A673 (cell line): ENCODE measurements around the gene CHRNE.

Experiments used
- CTCF ChIP-seq: fragments of 300-800, 200-600 bp; sonication (generic); conservative IDR thresholded peaks from 2 replicates; pipeline ENCODE4 v1.5.1; 2017; ENCODE audit warnings: low read depth, mild to moderate bottlenecking, antibody characterized with exemption, low read length, moderate library complexity, mixed read lengths
- EZH2 ChIP-seq: fragments of 200-600 bp; sonication (generic); IDR thresholded peaks from 2 replicates; pipeline ENCODE4 v1.6.1; 2017; ENCODE audit warnings: borderline replicate concordance, low read depth, mild to moderate bottlenecking, mixed read lengths, antibody characterized with exemption, low read length; ENCODE audit not compliant: poor library complexity, severe bottlenecking

DNA sequence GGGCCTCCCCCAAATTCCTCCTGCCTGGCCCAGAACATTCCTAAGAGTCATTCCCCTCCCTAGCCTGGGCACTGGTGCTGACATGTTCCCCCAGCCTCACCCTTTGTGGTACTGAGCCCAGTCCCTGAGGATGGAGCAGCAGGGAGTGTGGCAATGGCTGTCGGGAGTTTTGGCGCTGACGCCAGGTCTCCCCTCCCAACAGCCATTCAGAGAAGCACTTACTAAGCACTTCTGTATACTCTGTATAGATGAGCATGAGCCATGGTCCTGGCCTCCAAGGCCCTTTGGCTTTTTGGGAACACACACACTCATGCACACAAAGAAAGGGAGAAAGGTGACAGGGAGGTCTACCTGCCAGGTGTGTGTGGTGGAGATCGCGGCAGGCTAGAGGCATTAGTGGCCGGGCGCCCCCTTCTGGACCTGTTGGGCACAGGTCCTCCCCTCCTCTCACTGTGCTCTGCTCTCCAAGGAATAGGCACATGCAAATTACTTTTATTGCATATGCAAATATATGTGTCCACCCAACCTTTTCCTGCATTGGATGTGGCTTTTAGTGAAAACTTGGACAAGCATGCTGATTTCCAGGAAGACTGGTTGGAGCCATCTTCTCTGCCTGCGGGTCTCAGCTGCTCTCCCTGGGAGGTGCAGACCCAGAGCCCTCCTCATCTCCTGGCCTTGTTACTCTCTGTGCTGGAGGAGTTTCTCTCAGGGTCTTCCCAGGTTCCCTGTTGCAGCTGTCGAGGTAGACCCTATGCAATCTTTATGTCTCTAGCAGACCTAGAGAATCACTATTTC, 20.9 kb downstream of the CHRNE start:
- TF ChIP-seq CTCF (peak; percentile 95), EZH2 (no peak)
